ENCODE measurements around the gene OMA1. TPM values are rescaled to one million over a fixed set of nuclear protein-coding genes. Genes with fewer than 3 reads are reported as not detected.
"Not testable (repeated sequence)": the region's sequence is repeated elsewhere in the genome, so short reads cannot be mapped to it uniquely, and the experiment has no call there.

Gene OMA1
- total RNA-seq, 1 donor from 2014 or later = 2.4 TPM

GRCh38 chr1:58508629-58509028, 37.9 kb downstream of the OMA1 start:
- no peak for DNase-seq (ENCODE audit: low spot score in 2 of 2)
- H3K4me3 ChIP-seq = no peak overlapping the region
- no peaks in the 10 kb centered on the region for H3K4me1 ChIP-seq
- peaks cover 7 to 8% of the 10 kb centered on the region in 2 donors for H3K36me3 ChIP-seq
- intact Hi-C loops (cut with DNase I) = no loop called here
- no peak overlapping the region for H3K27ac ChIP-seq
- H3K27me3 ChIP-seq = no peaks in the 10 kb centered on the region
- no peak for TF ChIP-seq CTCF (IDR thresholded peaks at IDR 0.05)
- H3K9me3 ChIP-seq = no peaks in the 10 kb centered on the region

- Histone ChIP-seq H3K27ac (no peak overlapping the region), H3K36me3 (peaks cover 7 to 16% of the 10 kb centered on the region in 2 donors), H3K9me3 (no peaks in the 10 kb centered on the region), H3K4me3 (no peak overlapping the region), H3K4me1 (no peaks in the 10 kb centered on the region), H3K27me3 (no peaks in the 10 kb centered on the region)
- TF ChIP-seq CTCF (IDR thresholded peaks at IDR 0.05) = no peak
- no peak for DNase-seq (ENCODE audit: low spot score in 2 of 2)
- intact Hi-C loops (cut with DNase I) = no loop called here
These were observed 41.2 kb downstream of the OMA1 start for GRCh38 chr1:58505286-58505685.

DNA sequence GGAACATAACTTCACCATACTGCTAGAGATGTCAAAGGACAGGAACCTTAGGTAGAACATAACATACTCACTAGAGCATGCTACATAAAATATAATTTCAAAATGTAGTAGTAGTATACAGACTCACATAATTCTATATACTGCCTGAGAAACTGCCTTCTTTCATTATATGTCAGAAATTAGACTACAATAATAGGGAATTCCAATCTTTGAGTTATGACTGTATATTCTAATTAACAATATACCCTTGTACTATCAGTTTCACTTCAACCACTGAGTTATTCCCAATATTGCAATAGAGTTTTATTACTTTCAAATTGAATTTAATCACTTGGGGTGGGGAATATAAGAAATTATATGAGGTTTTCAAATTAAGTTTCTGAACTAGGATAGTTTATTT, 44.0 kb downstream of the OMA1 start:
- intact Hi-C loops (cut with DNase I) = no loop called here
- no peaks in the 10 kb centered on the region for H3K27me3 ChIP-seq
- no peak for DNase-seq (ENCODE audit: low spot score in 2 of 2)
- H3K36me3 ChIP-seq = peaks cover 4 to 8% of the 10 kb centered on the region in 2 donors
- no peak overlapping the region for H3K27ac ChIP-seq
- H3K9me3 ChIP-seq = no peaks in the 10 kb centered on the region
- H3K4me3 ChIP-seq = no peak overlapping the region
- no peak for TF ChIP-seq CTCF (IDR thresholded peaks at IDR 0.05)
- no peaks in the 10 kb centered on the region for H3K4me1 ChIP-seq

- H3K4me1 ChIP-seq = no peaks in the 10 kb centered on the region
- no peak for TF ChIP-seq CTCF (IDR thresholded peaks at IDR 0.05)
- H3K27ac ChIP-seq = no peak overlapping the region
- DNase-seq (ENCODE audit: low spot score in 2 of 2) = no peak
- intact Hi-C loops (cut with DNase I) = no loop called here
- H3K9me3 ChIP-seq = no peaks in the 10 kb centered on the region
- H3K27me3 ChIP-seq = no peaks in the 10 kb centered on the region
- peaks cover 2 to 8% of the 10 kb centered on the region in 2 donors for H3K36me3 ChIP-seq
- no peak overlapping the region for H3K4me3 ChIP-seq
These were observed 46.5 kb downstream of the OMA1 start for GRCh38 chr1:58500043-58500442.

- H3K27ac ChIP-seq = no peak overlapping the region
- peaks cover 0 to 5% of the 10 kb centered on the region in 2 donors for H3K36me3 ChIP-seq
- intact Hi-C loops (cut with DNase I) = no loop called here
- no peaks in the 10 kb centered on the region for H3K4me1 ChIP-seq
- no peak overlapping the region for H3K4me3 ChIP-seq
- no peak for DNase-seq (ENCODE audit: low spot score in 2 of 2)
- no peak for TF ChIP-seq CTCF (IDR thresholded peaks at IDR 0.05)
- no peaks in the 10 kb centered on the region for H3K9me3 ChIP-seq
- H3K27me3 ChIP-seq = no peaks in the 10 kb centered on the region
These were observed 49.0 kb downstream of the OMA1 start for GRCh38 chr1:58497499-58497898.

DNA sequence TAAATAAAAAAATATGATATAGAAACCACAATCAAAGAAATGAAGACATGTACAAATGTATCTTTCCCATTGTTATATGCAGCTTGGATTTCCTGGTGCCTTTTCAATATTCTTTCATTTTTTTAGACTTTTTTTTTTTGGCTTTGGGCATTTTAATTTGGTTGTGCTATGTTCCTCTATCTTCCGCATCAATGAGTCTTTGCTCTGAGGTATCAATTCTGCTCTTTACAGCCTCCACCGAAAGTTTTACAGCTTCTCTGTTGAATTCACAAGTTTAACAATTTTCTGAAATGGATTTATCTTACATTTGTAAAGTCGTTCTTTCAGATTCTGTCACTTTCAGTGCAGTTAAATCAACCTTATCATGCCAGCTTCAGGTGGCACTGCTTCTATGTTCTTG, 50.5 kb downstream of the OMA1 start:
- H3K4me3 ChIP-seq = no peak overlapping the region
- intact Hi-C loops (cut with DNase I) = no loop called here

GRCh38 chr1:58488914-58489313, 57.6 kb downstream of the OMA1 start:
- DNase-seq (ENCODE audit: low spot score in 2 of 2); H3K27ac ChIP-seq; H3K36me3 ChIP-seq; H3K4me3 ChIP-seq; H3K9me3 ChIP-seq; H3K4me1 ChIP-seq; H3K27me3 ChIP-seq; intact Hi-C loops (cut with DNase I): not testable (repeated sequence)

More for the DNA sequence above, 50.5 kb downstream of the OMA1 start:
- H3K27me3 ChIP-seq = no peaks in the 10 kb centered on the region
- no peaks in the 10 kb centered on the region for H3K4me1 ChIP-seq
- no peaks in the 10 kb centered on the region for H3K36me3 ChIP-seq
- H3K27ac ChIP-seq = no peak overlapping the region
- H3K9me3 ChIP-seq = no peaks in the 10 kb centered on the region
- TF ChIP-seq CTCF (IDR thresholded peaks at IDR 0.05) = no peak
- no peak for DNase-seq (ENCODE audit: low spot score in 2 of 2)

Data from ascending aorta (tissue), 2 donors.